ENCODE measurements around the gene UBTF.

UBTF gene

DNA sequence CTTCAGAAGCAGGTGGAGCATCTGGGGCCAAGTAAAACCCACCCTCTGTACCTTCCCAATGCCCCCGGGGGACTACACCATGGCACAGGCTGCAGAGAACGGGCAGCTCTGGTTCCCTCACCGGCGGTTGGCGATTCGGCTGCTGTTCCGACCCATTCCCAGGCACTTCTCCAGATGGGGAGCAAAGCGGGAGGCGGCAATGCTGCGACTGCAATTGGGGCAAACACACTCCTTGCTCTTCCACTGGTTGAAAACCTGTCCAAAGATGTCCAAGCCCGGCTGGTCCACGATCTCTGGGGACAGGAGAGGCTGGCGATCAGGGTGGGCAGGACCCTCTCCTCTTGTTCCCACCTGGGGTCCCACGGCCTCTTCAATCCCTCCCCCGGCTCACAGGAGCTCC is 22.4 kb downstream of the UBTF start:
- no peak for FAIRE-seq

DNA sequence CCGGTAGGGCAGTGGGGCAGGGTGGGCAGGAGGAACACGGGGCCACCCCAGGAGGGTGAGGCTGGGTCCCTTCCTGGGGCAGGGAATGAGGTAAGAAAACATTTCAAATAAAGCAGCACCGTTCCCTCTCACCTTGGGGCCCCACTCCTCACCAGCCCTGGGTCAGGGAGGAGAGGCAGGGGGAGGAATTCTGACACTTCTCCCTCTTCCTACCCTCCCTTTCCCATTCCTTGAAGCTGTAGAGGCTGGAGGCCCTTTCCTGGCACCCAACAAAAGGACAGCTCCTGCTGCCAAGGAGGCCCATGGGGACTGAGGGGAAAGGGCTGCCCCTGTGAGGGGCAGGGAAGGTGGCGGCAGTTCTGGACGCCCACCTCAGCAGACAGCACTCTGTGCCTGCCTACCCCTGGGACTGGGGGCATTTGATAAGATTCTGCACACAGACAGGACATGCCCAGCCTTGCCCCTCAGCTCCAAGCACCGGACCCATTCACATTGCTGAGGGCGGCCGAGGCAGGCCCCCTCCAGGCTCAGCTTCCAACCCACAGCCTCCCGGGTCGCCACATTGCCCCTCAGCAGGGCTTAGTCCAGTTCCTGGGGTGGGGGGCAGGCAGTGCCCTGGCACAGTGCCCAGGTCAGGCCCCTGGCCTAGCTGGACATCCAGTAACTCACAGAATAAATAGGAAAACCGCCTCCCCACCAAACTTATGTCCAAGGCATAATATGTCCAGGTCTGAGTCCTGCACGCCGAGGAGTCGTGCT is 26.0 kb downstream of the UBTF start:
- no peak for FAIRE-seq

DNA sequence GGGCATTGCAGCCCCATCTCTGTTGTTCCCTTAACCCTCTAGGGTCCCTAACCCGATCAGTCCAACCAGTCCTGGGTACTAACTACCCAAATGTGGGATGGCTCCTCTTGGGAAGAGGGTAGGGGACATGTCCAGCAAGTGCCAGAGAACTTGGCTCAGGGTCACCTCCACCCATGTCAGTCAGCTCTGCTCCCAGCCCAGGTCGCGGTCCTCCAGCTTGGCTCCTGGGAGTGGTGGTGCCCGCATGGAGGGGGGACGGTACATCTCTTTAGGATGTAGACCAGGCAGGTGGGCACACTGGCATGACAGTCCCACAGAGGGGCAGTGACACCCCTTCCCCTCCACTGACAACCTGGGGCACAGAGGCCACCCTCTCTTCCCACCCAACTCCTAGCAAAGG is 26.7 kb downstream of the UBTF start:
- FAIRE-seq = no peak

DNA sequence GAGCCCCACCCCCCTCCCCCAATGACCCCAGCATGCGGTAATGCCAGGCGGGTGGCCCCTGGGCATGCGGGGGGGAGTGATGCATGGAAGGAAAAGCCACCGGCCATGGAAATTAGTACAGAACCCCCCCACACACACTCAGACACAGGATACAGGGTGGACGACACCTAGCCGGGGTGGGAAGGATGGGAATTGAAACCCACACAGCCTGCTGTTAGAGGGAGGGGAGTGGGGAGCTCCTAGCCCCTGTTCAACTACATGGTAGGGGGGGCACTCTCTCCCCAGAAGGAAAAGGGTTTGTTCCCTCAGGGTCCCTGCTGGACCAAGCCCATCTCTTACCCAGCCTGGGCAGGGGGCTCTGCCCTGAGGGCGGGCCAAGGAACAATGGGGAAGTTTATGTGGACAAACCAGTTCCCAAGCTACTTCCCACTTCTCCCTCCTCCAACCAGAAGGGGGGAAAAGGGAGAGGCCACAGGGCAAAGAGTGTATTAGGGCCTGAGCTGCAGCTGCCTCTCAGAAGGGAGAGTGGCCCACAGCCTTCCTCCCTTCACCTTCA is 27.5 kb downstream of the UBTF start:
- no peak for FAIRE-seq

DNA sequence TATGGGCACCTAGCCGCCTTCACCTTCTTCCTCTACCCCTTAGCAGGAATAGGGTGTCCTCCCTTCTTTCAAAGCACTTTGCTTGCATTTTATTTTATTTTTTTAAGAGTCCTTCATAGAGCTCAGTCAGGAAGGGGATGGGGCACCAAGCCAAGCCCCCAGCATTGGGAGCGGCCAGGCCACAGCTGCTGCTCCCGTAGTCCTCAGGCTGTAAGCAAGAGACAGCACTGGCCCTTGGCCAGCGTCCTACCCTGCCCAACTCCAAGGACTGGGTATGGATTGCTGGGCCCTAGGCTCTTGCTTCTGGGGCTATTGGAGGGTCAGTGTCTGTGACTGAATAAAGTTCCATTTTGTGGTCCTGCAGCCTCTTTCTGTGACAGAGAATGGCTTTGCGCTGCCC is 28.1 kb downstream of the UBTF start:
- FAIRE-seq = no peak

DNA sequence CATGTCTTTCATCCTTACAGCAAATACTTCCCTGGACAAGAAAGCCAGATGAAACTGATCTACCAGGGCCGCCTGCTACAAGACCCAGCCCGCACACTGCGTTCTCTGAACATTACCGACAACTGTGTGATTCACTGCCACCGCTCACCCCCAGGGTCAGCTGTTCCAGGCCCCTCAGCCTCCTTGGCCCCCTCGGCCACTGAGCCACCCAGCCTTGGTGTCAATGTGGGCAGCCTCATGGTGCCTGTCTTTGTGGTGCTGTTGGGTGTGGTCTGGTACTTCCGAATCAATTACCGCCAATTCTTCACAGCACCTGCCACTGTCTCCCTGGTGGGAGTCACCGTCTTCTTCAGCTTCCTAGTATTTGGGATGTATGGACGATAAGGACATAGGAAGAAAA is 29.0 kb downstream of the UBTF start:
- FAIRE-seq = no peak

DNA sequence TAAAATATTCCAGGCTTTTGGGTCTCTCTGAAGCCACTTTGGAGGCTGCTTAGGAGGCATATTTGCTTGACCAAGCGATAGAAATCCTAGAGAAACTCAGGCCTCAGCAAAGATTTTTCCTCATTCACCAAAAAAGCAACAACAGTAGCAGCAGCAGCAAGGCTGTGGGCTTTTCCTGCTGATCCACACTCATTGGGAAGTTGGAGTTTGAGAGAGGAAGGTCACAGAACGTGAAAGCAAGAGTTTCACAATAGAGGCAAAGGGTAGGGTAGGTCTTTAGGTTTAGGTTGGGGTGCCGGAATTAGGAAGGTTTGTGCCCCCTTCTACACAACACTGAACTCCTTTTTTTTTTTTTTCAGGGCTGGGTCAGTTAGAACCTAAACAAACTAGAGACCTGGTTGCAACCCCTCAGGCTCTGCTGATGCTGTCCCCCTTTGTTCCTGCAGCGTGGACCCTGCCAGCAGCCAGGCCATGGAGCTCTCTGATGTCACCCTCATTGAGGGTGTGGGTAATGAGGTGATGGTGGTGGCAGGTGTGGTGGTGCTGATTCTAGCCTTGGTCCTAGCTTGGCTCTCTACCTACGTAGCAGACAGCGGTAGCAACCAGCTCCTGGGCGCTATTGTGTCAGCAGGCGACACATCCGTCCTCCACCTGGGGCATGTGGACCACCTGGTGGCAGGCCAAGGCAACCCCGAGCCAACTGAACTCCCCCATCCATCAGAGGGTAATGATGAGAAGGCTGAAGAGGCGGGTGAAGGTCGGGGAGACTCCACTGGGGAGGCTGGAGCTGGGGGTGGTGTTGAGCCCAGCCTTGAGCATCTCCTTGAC is 30.7 kb downstream of the UBTF start:
- FAIRE-seq = no peak

DNA sequence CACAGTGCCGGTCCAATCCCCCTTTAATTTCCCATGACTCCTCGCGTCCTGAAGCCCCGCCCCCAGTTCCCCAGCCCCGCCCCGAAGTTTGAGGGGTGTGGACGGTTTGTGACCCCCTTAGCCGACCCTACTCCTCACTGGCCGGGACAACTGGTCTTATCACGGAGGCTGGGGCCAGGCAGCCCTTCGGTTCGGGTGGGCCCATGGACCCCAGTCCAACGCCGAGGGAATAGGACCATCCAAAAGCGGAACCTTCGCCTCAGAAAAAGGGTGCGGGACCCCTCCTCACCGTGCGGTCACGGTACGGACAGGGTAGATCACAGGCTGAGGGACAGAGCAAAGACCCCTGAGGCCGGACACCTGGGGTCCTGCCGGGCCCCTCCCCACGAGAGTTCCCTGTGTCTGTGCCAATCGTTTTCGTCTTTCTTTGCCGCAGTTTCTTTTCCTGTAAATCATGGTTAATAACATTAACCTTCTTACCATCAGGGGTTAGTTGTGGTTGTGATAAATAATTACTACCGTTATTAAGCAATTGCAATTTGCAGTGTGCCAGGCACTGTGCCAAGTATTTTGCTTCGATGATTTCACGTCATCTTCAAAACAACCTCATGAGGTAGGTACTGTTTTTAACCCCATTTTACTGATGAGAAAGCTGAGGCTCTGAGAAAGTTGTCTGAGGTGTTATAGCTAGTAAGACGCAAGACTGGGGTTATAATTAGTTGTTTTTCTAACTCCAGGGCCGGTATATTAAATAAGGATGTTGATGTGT is 32.2 kb downstream of the UBTF start:
- FAIRE-seq = no peak

DNA sequence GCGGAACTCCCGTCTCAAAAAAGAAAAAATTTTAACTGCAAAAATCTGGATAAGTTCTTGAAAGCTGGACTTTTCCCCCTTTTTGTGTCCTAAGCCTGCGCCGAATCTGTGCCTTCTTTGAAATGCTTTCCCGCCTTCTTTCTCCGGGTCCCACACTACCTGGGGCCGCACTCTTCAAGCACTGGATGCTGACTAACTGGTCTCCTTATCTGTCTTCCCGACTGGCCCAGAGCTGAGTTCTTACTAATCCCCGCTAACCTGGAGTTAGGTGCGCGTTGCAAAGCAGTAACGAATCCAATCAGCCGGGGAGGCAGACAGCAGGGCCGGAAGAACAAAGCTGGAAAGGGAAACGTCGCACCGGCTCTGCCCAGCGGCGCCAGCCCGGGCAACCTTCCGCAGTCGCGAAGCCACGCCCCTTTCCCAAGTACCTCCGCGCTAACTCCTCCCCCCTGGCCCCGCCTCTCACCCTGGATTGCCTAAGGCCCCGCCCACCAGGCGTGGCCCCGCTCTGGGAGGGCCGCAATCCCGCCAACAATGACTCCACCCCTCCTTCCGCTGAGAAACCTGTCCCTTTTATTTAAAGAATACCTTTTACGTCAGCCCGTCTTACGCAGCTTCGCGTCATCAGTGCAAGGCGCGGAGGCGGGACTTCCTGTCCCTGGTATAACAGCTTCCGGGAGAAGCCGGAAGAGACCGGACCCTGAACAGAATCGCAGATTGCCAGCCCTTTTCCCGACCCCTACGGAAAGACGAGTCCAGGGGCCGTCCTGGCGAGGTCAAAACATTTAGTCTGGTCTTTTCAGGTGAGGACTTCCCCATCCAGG is 33.0 kb downstream of the UBTF start, which contains the start of gene TMUB2:
TSS of gene TMUB2 (plus strand) at position 666 of the 824 bp plus-strand sequence. CDS start 737 bp downstream, outside the sequence.
- FAIRE-seq = peak; percentile 98

DNA sequence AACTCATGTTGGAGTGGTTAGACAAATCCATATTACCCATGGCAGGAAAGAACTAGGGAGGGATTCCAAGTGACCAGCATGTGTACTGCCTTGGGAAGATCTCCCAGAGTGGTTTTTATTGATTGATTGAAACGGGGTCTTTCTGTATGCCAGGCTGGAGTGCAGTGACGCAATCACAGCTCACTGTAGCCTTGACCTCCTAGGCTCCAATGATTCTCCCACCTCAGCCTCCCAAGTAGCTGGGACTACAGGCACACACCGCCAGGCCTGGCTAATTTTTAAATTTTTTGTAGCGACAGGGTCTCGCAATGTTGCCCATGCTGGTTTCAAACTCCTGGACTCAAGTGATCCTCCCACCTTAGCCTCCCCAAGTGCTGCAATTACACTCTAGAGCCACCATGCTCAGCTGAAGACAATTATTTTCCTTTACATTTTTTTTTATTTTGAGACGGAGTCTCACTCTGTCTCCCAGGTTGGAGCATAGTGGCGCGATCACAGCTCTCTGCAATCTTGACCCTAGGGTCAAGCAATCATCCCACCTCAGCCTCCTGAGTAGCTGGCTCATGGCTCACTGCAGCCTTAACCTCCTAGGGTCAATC is 35.2 kb downstream of the UBTF start:
- no peak for FAIRE-seq

DNA sequence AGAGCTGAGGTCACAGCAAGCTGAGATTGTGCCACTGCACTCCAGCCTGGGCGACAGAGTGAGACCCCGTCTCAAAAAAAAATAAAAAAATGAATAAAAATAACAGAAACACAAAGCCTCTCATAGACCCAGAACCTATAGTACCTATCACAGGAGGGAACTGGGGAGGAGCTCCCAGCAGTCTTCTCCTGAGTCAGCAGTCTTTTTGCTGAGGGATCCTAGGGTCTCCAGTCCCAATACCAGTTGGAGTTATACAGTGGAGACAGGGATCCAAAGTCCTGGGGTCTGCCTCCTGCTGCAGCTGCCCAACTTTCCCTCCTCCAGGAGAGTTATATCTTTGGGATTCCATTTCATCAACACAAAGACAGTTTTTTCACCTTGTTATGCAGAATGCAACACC is 36.5 kb downstream of the UBTF start:
- no peak for FAIRE-seq

DNA sequence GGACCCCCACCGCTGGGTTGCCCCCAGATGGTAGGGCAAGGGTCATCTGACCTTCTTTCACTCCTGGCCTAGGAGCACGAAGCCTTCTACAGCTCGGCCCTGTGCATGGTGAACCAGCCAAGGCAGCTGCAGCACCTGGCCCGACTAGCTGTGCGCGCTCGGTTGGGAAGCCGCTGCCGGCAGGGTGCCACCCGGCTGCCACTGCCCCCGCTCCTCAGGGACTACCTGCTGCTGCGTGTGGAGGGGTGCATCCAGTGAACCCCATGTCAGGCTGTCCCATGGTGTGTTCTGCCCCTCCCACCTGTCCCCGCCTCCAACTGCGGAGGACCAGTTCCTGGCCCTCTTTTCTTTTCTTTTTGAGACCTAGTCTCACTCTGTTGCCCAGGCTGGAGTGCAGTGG is 41.3 kb downstream of the UBTF start:
- FAIRE-seq = no peak

DNA sequence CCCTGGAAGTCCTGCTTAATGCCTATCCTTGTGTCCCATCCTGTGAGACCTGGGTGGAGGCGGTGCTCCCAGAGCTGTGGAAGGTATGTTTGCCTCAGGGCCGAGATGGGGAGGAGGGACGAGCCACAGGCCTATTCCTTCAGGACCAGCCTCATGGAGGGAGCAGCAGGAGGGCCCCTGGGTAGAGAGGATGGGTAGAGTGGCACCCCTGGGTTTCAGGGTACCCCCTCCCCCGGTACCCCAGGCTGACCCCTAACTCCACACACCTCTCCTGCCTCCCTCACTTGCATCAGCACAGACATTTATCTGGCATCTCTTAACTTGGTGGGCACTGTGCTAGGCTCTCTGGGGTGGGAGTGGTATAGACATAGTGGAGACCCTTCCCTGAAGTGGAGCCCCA is 41.8 kb downstream of the UBTF start:
- no peak for FAIRE-seq

DNA sequence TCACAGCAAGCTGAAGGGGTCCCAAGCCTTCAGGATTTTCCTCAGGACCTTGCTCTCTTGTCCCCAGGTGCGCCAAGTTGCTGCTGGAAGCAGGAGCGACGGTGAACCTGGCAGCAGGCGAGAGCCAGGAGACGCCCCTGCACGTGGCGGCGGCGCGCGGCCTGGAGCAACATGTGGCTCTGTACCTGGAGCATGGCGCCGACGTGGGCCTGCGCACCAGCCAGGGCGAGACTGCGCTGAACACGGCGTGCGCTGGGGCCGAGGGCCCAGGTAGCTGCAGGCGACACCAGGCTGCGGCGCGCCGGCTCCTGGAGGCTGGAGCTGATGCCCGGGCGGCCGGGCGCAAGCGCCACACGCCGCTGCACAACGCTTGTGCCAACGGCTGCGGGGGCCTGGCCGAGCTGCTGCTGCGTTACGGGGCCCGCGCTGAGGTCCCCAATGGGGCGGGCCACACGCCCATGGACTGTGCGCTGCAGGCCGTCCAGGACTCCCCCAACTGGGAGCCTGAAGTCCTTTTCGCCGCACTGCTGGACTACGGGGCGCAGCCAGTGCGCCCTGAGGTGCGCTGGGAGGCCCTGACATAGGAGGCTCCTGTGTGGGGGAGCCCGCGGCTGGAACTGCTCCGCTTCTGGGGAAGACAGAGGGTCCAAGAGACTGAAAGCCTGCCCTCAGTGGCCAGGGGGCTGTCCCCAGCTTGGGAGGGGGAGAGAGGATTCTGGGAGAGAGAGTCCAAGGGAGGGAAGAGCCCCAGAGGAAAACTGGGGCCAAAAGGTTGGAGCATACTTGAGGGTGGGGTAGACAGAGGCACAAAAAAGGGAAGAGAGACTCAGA is 42.6 kb downstream of the UBTF start:
- no peak for FAIRE-seq

DNA sequence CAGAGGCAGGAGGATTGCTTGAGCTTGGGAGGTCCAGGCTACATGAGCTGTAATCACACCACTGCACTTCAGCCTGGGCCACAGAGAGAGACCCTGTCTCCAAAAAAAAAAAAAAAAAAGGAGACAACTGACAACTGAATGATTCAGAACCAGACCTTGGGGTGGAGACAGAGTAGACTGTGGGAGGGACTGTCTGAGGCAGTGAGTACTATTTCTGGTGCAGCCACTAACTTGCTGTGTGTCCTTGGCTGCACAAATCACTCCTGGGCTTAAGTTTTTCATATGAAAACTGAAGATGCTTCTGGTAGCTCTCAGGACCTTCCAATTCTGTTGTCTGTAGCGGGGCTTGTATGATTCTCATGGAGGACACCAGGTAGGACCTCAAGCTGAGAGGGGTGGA is 43.2 kb downstream of the UBTF start:
- FAIRE-seq = no peak

DNA sequence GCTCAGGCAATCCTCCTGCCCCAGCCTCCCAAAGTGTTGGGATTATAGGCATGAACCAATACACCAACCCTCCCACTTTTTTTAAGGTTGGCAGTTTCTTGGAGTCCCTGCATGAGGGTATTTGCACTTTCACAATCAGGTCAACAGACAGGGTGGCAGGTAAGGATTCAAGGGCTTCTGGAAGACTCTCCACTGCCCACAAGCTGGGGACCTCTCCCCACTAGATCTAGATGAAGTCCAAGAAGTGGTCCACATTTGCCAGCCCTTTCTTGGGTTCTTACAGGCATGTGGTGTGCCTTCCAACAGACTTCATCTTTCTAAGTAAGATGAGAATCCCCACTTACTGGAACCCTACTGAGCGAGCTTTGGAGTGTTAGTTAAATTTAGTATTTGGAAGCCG is 45.0 kb downstream of the UBTF start:
- FAIRE-seq = no peak

DNA sequence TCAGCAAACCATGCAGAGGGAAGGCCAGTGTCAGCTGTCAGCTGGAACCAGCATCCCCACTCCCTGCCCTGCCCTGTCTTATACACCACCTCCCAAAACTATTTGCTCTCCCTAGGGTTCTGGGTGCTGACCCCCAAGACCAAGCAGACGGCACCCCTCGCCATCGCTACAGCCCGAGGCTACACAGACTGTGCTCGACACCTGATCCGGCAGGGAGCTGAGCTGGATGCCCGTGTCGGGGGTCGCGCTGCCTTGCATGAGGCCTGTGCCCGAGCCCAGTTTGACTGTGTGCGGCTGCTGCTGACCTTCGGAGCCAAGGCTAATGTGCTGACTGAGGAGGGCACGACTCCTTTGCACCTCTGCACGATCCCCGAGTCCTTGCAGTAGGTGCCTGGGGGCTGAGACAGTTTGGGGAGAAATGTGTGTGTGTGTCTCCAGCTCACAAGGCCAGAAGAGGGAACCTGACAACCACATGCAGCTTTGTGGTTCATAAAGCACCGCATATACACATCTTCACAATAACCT is 47.5 kb downstream of the UBTF start:
- FAIRE-seq = no peak

DNA sequence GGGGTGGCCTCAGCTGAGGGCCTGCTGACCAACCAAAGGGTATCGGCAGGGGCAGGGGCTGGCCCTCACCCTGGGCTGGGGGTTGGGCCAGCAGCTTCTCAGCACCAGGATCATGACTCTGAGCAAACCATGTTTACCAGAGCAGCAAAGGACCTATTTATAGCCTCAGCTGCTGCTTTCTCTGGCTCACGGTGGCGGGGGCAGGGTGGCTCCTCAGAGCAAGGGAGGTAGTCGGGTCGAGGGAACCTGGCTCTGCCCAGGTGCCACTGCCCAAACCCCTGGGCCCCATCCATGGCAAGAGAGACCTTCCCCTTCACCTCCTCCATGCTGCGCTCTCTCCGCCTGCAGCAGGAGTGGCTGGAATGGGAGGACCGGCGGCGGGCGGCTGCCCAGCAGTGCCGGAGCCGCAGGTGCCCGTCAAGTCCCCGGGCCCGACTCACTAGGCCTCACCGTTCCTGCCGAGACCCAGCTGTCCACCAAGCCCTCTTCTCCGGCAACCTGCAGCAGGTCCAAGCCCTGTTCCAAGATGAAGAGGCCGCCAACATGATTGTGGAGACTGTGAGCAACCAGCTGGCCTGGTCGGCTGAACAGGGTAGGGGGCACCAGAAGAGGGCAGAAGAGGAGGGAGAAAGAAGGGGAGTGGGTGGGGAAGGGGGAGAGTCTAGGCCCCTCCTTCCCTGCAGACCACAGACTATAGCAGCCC is 48.8 kb downstream of the UBTF start, which contains the start of gene ASB16:
TSS of gene ASB16 (plus strand) at position 206 of the 703 bp plus-strand sequence. CDS start at position 292, 86 bp downstream.
- FAIRE-seq = no peak

DNA sequence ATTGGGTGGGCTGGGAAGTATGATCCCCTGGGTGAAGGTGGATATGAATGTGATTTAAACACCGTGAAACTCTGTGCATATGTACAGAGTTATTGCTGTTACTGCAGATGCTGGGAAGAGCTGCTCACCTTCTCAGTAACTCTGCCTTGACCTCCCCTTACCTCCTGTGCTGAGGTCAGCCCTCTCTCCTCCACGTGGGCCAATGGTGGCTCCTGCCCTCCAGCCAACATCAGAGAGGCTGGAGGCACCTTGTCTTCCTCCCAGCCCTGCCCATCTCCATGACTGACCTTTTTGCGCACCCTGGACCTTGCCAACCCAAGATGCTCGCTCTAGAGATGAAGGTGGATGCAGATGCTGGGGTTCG is 49.4 kb downstream of the UBTF start:
- FAIRE-seq = no peak

Measured in TTC549 (cell line).